Mesodermal cell (in vitro differentiated cells): ENCODE data around the gene TNFRSF21.
"Not testable (repeated sequence)": the region's sequence is repeated elsewhere in the genome, so short reads cannot be mapped to it uniquely, and the experiment has no call there.

Experiments used
- H3K27ac ChIP-seq: 2 replicates; pipeline ENCODE4 v1.7.0; 2013; ENCODE audit warnings: mild to moderate bottlenecking, low read depth, low read length, moderate library complexity; ENCODE audit not compliant: severe bottlenecking
- H3K36me3 ChIP-seq: 2 replicates; pipeline ENCODE4 v1.7.1; 2013; ENCODE audit warnings: mild to moderate bottlenecking, low read length, moderate library complexity; ENCODE audit not compliant: control insufficient read depth, insufficient read depth
- H3K4me1 ChIP-seq: one replicate; pipeline ENCODE4 v1.7.1; 2013; ENCODE audit warnings: mild to moderate bottlenecking, low read length; ENCODE audit not compliant: insufficient read depth, control insufficient read depth, poor library complexity, severe bottlenecking
- H3K4me3 ChIP-seq: 2 replicates; pipeline ENCODE4 v1.7.0; 2013; ENCODE audit warnings: low read length, control low read depth, mild to moderate bottlenecking; ENCODE audit not compliant: insufficient read depth, poor library complexity, severe bottlenecking; ENCODE audit errors: extremely low read depth
- H3K9me3 ChIP-seq: 2 replicates; pipeline ENCODE4 v1.7.1; 2013; ENCODE audit warnings: mild to moderate bottlenecking, low read length, moderate library complexity; ENCODE audit not compliant: control insufficient read depth
- WGBS, 2 experiments: methylation state at CpG; one replicate each; pipeline ENCODE4 v1.1.5; 2013; ENCODE audit warnings: missing lambda C conversion rate in 2 of 2; ENCODE audit not compliant: insufficient coverage in 2 of 2; 5-methylcytosine and 5-hydroxymethylcytosine counted together

The TNFRSF21 gene

DNA sequence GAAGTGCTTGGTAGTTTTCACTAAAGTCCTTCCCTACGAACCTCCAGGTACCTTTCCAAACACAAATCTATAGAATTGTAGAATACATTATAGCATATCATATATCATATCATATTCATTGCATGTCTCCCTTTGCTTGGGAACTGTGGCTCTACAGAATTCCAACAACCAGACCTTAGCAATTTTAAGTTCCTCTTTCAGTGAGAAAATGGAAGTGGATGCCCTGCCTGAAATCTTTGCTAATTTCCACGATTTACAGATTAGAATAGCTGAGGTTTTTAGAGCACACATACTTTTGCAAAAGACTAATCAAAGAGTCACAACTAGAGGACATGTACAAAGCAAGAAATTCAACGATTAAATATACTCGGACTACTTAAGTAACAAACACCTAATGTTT, 78.6 kb downstream of the TNFRSF21 start:
- Histone ChIP-seq H3K27ac (no peak overlapping the region), H3K36me3 (peaks cover 71% of the 10 kb centered on the region), H3K4me1 (peaks cover 19% of the 10 kb centered on the region), H3K4me3 (no peak overlapping the region), H3K9me3 (no peaks in the 10 kb centered on the region)
- whole genome bisulfite sequencing, 2 experiments, result 100% methylated on average over 1 of the region's 4 CpGs; no CpG with 5 or more reads in 1 of the 2 experiments

DNA sequence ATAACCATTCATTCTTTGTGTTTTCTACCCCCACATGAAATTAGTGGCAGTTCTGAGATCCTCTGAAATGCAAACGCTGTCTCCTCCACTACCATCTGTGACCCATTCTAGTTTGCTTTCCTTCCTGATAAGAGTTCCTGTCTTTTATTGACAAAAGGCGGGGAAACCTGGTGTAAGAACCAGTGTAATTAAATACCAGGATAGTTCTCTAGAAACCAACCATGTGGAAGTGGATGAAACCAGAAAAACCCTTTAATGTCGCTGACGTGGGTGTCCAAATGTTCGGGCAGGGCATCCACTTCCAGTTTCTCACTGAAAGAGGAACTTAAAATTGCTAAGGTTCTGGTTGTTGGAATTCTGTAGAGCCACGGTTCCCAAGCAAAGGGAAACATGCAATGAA, 79.1 kb downstream of the TNFRSF21 start:
- H3K9me3 ChIP-seq, result no peaks in the 10 kb centered on the region
- WGBS, 2 experiments, result 96% methylated on average over 4 to 5 of the region's 6 CpGs
- no peak overlapping the region for H3K4me3 ChIP-seq
- H3K4me1 ChIP-seq, result peaks cover 13% of the 10 kb centered on the region
- peaks cover 69% of the 10 kb centered on the region for H3K36me3 ChIP-seq
- no peak overlapping the region for H3K27ac ChIP-seq

DNA sequence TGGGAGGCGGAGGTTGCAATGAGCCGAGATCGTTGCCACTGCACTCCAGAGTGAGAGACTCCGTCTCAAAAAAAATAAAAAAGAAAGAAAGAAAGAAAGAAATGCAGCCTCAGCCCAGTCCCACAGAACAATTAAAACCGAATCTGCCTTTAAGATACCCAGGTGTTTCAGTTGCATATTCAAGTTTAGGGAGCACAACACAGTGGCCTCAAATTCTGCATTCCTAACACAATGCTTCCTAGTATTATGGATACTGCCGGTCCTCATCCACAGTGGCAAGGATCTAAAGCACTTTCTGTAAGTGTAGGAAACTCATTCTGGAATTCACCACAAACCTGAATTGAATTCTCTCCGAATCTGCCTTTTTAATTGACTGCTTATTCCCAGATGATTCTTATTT, 80.5 kb downstream of the TNFRSF21 start:
- Histone ChIP-seq H3K4me1 (peaks cover under 1% of the 10 kb centered on the region), H3K36me3 (peaks cover 62% of the 10 kb centered on the region), H3K9me3 (no peaks in the 10 kb centered on the region), H3K4me3 (no peak overlapping the region), H3K27ac (no peak overlapping the region)
- WGBS, 2 experiments, result 96 to 98% methylated on average over 3 to 7 of the region's 7 CpGs

DNA sequence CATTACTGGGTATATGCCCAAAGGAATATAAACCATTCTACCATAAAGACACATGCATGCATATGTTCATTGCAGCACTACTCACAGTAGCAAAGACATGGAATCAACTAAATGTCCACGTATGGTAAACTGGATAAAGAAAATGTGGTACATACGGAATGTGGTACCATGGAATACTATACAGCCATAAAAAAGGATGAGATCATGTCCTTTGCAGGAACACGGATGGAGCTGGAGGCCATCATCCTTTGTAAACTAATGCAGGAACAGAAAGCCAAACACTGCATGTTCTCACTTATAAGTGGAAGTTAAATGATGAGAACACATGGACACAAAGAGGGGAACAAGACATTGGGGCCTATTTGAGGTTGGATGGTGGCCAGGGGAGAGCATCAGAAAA, 81.6 kb downstream of the TNFRSF21 start:
- not testable (repeated sequence) for H3K9me3 ChIP-seq, H3K4me3 ChIP-seq, H3K27ac ChIP-seq, H3K4me1 ChIP-seq
- peaks cover 56% of the 10 kb centered on the region for H3K36me3 ChIP-seq
- 94 to 100% methylated on average over 1 to 2 of the region's 3 CpGs for WGBS, 2 experiments

DNA sequence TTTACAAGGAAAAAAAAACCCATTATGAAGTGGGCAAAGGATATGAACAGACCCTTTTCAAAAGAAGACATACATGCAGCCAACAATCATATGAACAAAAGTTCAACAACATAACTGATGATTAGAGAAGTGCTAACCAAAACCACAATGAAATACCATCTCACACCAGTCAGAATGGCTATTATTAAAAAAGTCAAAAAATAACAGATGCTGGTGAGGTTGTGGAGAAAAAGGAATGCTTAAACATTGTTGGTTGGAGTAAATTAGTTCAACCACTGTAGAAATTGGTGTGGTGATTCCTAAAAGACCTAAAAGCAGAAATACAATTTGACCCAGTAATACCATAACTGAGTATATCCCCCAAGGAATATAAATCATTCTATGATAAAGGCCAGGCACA, 86.5 kb downstream of the TNFRSF21 start:
- not testable (repeated sequence) for H3K36me3 ChIP-seq, H3K9me3 ChIP-seq

DNA sequence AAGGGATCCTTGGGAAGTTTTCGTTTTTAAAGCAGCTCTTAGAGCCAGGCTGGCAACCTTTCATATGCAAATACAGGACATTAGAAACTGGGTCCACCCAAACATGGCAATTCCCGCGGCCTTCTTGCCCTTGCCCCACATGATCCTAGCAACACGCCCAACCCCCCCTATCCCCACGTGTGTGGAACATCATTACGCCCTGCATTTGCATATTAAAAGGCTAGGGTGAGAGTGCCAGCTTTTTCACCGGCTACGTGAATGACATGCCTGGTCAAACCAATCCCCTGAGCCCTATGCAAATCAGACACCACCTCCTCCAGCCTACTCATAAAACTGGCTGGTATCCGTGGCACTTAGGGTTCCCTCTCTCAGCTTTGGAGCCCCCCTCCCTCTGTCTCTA, 88.1 kb downstream of the TNFRSF21 start:
- Histone ChIP-seq H3K4me3 (no peak overlapping the region), H3K4me1 (no peaks in the 10 kb centered on the region), H3K27ac (no peak overlapping the region), H3K36me3 (no peaks in the 10 kb centered on the region), H3K9me3 (no peaks in the 10 kb centered on the region)
- 34 to 46% methylated on average over 6 to 9 of the region's 9 CpGs for WGBS, 2 experiments

More for the DNA sequence above, 86.5 kb downstream of the TNFRSF21 start:
- H3K4me1 ChIP-seq, H3K4me3 ChIP-seq, H3K27ac ChIP-seq: not testable (repeated sequence)

DNA sequence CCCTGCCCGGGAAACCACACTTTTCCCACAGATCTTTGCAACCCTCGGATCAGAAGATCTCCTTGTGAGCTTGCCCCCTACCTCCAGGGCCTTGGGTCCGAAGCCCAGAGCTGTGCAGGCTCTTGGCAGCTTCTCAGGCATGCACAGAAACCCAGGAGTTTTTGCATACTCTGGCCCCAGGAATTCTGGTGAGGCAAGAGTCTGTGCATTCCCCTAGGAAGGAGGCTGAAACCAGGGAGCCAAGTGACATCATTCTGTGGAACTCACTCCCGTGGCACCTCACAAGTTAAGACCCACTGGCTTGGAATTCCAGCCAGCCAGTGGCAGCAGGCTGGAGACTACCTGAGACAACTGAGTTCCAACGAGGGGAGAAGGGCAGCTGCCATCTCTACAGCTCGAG, 100.1 kb downstream of the TNFRSF21 start:
- H3K27ac ChIP-seq, result no peak overlapping the region
- H3K4me3 ChIP-seq, result no peak overlapping the region
- WGBS, 2 experiments, result 91 to 97% methylated on average over 6 of the region's 6 CpGs
- H3K4me1 ChIP-seq, result peaks cover 2% of the 10 kb centered on the region
- H3K9me3 ChIP-seq, result peaks cover 15% of the 10 kb centered on the region
- no peaks in the 10 kb centered on the region for H3K36me3 ChIP-seq

DNA sequence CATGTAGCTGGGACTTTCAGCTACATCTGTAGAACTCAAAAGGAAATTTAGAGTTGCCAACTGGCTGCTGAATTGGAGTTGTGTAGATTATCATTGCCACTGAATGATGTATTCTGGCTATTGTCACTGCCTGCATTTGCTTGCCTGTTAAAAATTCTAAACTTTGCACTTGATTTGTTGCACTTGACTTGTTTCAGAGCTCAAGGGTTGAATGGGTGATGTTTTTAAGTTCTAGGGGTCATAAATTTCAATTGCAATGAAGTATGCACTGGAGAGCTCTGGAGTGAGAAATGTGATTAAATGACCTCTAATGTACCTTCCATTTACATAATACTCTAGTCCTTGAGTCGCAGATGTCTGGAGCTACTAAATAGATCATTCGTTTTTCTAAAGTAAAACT, 102.4 kb downstream of the TNFRSF21 start:
- no peak overlapping the region for H3K4me3 ChIP-seq
- no peak overlapping the region for H3K27ac ChIP-seq
- H3K36me3 ChIP-seq, result no peaks in the 10 kb centered on the region
- peaks cover 15% of the 10 kb centered on the region for H3K9me3 ChIP-seq
- H3K4me1 ChIP-seq, result peaks cover 2% of the 10 kb centered on the region
- no CpG with 5 or more reads among the region's 2 CpGs for WGBS, 2 experiments

DNA sequence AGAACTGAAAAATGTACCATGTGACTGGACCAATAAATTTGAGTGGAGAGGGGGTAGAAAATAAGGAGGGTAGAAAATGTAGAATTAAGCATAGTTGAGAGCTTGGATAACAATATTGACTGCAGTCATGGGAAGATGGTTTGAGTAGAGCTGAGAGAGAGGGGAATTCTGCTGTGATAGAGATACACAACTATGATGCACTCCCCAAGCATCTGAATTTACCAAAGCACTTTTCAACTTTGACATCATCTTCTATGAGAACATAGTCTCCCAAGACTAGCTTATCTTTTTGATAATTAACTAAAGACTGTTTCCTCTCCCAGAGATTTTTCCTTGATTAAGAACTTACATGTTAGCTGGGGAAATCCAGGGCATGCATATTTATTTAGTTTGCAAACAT, 103.1 kb downstream of the TNFRSF21 start:
- peaks cover 11% of the 10 kb centered on the region for H3K9me3 ChIP-seq
- peaks cover 2% of the 10 kb centered on the region for H3K4me1 ChIP-seq
- no peak overlapping the region for H3K27ac ChIP-seq
- H3K4me3 ChIP-seq, result no peak overlapping the region
- H3K36me3 ChIP-seq, result no peaks in the 10 kb centered on the region

DNA sequence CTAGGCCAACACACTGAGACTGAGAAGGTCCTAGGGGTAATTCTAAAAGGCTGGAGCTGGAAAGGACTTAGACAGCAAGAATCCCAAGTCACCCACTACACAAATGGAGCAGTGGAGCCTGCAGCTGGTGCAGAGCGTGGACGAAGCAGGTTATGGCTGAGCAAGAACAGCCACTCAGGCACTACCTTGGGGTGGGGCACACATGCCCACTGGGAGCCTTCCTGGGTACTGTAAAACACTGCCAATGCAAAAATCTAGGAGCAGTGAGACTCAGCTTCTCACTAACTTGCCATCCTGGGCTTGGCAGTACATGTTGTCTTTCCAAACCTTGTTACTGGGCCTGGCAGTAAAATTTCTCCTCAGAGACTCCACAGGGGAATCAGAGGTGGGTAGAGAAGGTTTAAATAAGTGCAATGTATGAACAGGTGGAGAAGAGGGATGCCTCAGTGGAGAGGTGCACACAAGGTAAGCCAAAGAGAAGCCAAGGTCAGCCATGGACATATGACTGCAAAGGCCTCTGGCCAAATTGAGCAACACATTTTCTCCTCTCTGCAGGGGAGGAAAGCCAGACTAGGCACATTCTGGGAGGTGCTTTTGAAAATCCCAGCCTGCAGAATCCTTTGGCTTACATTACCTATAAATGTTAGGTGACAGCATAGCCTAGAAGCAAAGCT, 105.6 kb downstream of the TNFRSF21 start:
- 47 to 50% methylated on average over 2 of the region's 2 CpGs for WGBS, 2 experiments
- H3K4me3 ChIP-seq, result no peak overlapping the region

DNA sequence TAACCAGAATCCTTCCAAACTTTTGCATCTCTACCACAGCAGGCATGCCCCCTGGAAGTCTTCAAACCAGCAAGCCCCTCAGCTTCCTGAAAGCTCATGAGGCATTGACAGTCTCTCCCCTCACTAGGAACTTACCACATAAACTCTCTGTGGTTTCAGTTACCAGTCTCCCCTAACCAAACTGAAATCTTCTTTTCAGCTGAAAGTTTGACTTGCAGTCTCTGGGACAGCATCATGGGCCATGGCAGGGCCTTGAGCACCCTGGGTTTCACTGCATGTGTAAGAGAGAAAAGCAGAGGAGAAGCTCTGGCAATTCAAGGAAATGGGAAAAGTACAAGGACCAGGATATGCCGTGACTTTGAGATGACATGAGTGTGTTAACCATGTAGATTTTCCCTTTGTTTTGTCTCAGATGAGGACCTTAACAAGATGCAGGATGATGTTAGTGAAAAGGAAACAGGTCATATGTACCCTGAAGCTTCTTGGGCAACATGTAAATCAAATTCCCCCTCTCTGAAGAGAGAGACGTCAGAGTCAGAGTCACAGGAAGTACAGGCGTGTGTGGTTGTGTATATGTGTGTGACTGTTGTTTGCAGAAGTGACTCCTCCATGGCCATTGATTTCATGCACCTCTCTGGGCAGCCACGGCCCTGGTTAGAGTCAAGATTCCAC, 106.3 kb downstream of the TNFRSF21 start:
- no peak overlapping the region for H3K4me3 ChIP-seq
- no peaks in the 10 kb centered on the region for H3K36me3 ChIP-seq
- peaks cover 5% of the 10 kb centered on the region for H3K9me3 ChIP-seq
- WGBS, 2 experiments, result 100% methylated on average over 1 to 2 of the region's 4 CpGs
- no peaks in the 10 kb centered on the region for H3K4me1 ChIP-seq
- H3K27ac ChIP-seq, result no peak overlapping the region

More for the DNA sequence above, 105.6 kb downstream of the TNFRSF21 start:
- Histone ChIP-seq H3K36me3 (no peaks in the 10 kb centered on the region), H3K9me3 (peaks cover 7% of the 10 kb centered on the region), H3K27ac (no peak overlapping the region), H3K4me1 (no peaks in the 10 kb centered on the region)
